GM18907 (cell line): ENCODE measurements around the gene DNAH6.

Experiments used
- ATAC-seq: cut with Tn5 transposase; IDR thresholded peaks from one replicate; pipeline ENCODE4 v1.9.1; 2021; ENCODE audit warnings: mild to moderate bottlenecking, moderate library complexity; ENCODE audit not compliant: unreplicated experiment

The DNAH6 gene

GRCh38 chr2:84629550-84629949 lies 113.3 kb downstream of the DNAH6 start:
- ATAC-seq = no peak

GRCh38 chr2:84631047-84631446 lies 114.7 kb downstream of the DNAH6 start:
- no peak for ATAC-seq

GRCh38 chr2:84631985-84632384 lies 115.7 kb downstream of the DNAH6 start:
- no peak for ATAC-seq

GRCh38 chr2:84636080-84636971 lies 120.0 kb downstream of the DNAH6 start:
- no peak for ATAC-seq

- ATAC-seq = no peak
Measured at GRCh38 chr2:84639751-84640150, 123.5 kb downstream of the DNAH6 start.

GRCh38 chr2:84640411-84640810 lies 124.1 kb downstream of the DNAH6 start:
- no peak for ATAC-seq

GRCh38 chr2:84641021-84641420 lies 124.7 kb downstream of the DNAH6 start:
- no peak for ATAC-seq

- ATAC-seq = no peak
Measured at GRCh38 chr2:84643991-84644390, 127.7 kb downstream of the DNAH6 start.

GRCh38 chr2:84646514-84646913 lies 130.2 kb downstream of the DNAH6 start:
- no peak for ATAC-seq

GRCh38 chr2:84647267-84647666 lies 131.0 kb downstream of the DNAH6 start:
- no peak for ATAC-seq

GRCh38 chr2:84649058-84649457 lies 132.8 kb downstream of the DNAH6 start:
- ATAC-seq = no peak

- ATAC-seq = no peak
Measured at GRCh38 chr2:84649487-84650142, 133.3 kb downstream of the DNAH6 start.

GRCh38 chr2:84652431-84652830 lies 136.1 kb downstream of the DNAH6 start:
- no peak for ATAC-seq

- ATAC-seq = no peak
Measured at GRCh38 chr2:84653302-84653701, 137.0 kb downstream of the DNAH6 start.

- ATAC-seq = no peak
Measured at GRCh38 chr2:84654414-84654813, 138.1 kb downstream of the DNAH6 start.

GRCh38 chr2:84669122-84669521 lies 152.8 kb downstream of the DNAH6 start:
- ATAC-seq = no peak

GRCh38 chr2:84674099-84674498 lies 157.8 kb downstream of the DNAH6 start:
- ATAC-seq = no peak

GRCh38 chr2:84674586-84674985 lies 158.3 kb downstream of the DNAH6 start:
- ATAC-seq = no peak

GRCh38 chr2:84676295-84676694 lies 160.0 kb downstream of the DNAH6 start:
- no peak for ATAC-seq

- no peak for ATAC-seq
Measured at GRCh38 chr2:84678214-84678613, 161.9 kb downstream of the DNAH6 start.

GRCh38 chr2:84686783-84687476 lies 170.6 kb downstream of the DNAH6 start:
- ATAC-seq = no peak
